Left ventricle myocardium inferior (tissue), 1 donor: Measurements from ENCODE around the gene DEFB112. TPM values are rescaled to one million over a fixed set of nuclear protein-coding genes. Genes with fewer than 3 reads are reported as not detected.

Experiments used
- DNase-seq: peaks from one replicate; pipeline ENCODE4 v3.0.0-alpha.2; 2020
- H3K27ac ChIP-seq: fragments of 200-600 bp; replicated peaks from 2 replicates; pipeline ENCODE4 v1.8.0; 2021
- H3K27me3 ChIP-seq: fragments of 200-600 bp; 2 replicates; pipeline ENCODE4 v1.8.0; 2021; ENCODE audit warnings: low read depth
- H3K36me3 ChIP-seq: fragments of 200-600 bp; 2 replicates; pipeline ENCODE4 v1.8.0; 2021
- H3K4me1 ChIP-seq: fragments of 200-600 bp; 2 replicates; pipeline ENCODE4 v1.8.0; 2021
- H3K4me3 ChIP-seq: fragments of 200-600 bp; 2 replicates; pipeline ENCODE4 v1.8.0; 2021; ENCODE audit warnings: mild to moderate bottlenecking, moderate library complexity
- H3K9me3 ChIP-seq: fragments of 200-600 bp; replicated peaks from 2 replicates; pipeline ENCODE4 v1.8.0; 2021
- CTCF ChIP-seq: fragments of 200-600 bp; IDR thresholded peaks from 2 replicates; pipeline ENCODE4 v1.8.0; 2021; ENCODE audit warnings: antibody characterized with exemption, mild to moderate bottlenecking, borderline replicate concordance
- intact Hi-C: fragments of 100-400 bp; cut with micrococcal nuclease; formaldehyde crosslinking; loops from one replicate; pipeline ENCODE4 v1.11.0; 2022
- long read RNA-seq: library from polyadenylated mRNA; unstranded; transcript quantifications from one replicate; pipeline ENCODE4 v2.0.0, GENCODE V29; 2021
- total RNA-seq: library from RNA; stranded (reverse); fragmentation: NEBNext Ultra II Directional; extraction: Animal tissue kit (Norgen Biotek cat#: 25700); gene quantifications from one replicate; pipeline ENCODE4 v1.2.1, GENCODE V29; 2021
- donor health status: DM: no; HTN: yes; CAD: no; lungs with severe emphysema.

DEFB112 gene, protein sequence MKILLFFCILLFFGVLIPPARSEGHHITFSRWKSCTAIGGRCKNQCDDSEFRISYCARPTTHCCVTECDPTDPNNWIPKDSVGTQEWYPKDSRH
- not detected for total RNA-seq
- long read RNA-seq: 0 reads

DNA sequence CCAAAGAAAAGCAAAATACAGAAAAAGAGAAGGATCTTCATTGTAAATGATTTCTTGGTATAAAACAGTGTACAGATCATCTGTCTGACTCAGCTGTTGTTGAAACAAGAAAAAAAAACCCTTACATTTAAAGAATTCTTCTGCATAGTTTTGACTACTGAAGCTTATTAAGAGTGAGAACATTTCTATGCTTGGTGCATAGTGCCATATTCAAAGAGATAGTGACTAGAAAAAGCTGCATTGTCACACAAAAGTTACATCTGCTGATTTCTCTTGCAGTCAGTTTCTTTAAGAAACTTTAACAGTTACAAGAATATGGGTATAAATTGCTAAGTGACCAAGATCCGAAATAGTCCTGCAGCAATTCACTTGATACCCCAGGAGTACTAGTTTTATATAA is at the start of gene DEFB112:
DEFB112 (minus strand) TSS at position 101 of the 400 bp plus-strand sequence; CDS start at position 41, 60 bp downstream.
- TF ChIP-seq CTCF: no peak
- H3K4me1 ChIP-seq: no peaks in the 10 kb centered on the region
- no peaks in the 10 kb centered on the region for H3K27me3 ChIP-seq
- no peaks in the 10 kb centered on the region for H3K9me3 ChIP-seq
- intact Hi-C loops: no loop called here
- H3K27ac ChIP-seq: no peak within 1 kb of the TSS
- H3K4me3 ChIP-seq: no peak within 1 kb of the TSS
- DNase-seq: no peak
- H3K36me3 ChIP-seq: no peaks in the 10 kb centered on the region

GRCh38 chr6:50098641-50098993 is 48.9 kb upstream of the DEFB112 start:
- no peak overlapping the region for H3K27ac ChIP-seq
- intact Hi-C loops: no loop called here
- no peaks in the 10 kb centered on the region for H3K9me3 ChIP-seq
- H3K27me3 ChIP-seq: no peaks in the 10 kb centered on the region
- H3K4me1 ChIP-seq: no peaks in the 10 kb centered on the region
- no peak for DNase-seq
- no peak overlapping the region for H3K4me3 ChIP-seq
- no peak for TF ChIP-seq CTCF
- no peaks in the 10 kb centered on the region for H3K36me3 ChIP-seq

DNA sequence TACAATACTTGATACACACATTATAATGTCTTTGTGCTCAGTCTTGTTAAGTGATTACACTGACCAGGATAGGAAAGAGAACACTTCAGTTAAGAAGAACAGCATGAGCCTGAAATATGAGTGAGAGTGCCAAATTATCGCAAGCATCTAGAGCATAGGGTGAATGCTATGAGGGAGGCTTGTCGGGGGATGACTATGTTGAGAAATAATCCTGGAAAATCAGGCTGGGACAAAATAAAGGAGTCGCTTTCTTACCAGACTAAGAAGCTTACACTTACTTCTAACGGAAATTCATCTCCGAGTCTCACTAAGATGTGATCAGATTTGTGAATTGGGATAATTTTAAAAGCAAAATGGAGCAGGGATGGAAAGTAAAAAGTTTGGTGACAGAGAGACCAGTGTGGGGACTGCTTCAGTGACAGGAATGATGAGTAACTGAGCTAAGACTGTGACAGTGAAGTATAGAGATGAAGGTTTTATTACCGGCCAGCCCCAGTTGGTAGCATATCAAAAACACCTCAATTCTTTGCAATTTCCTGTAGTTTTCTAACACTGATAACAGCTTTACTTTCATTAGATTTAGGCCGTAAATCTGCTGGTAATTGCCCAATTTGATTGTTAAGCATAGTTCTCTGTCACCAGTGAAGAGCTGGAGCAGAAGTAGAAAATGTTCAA is 48.4 kb upstream of the DEFB112 start:
- Histone ChIP-seq H3K9me3 (no peaks in the 10 kb centered on the region), H3K4me1 (no peaks in the 10 kb centered on the region), H3K27ac (no peak overlapping the region), H3K36me3 (no peaks in the 10 kb centered on the region), H3K4me3 (no peak overlapping the region), H3K27me3 (no peaks in the 10 kb centered on the region)
- no peak for DNase-seq
- no peak for TF ChIP-seq CTCF
- intact Hi-C loops: no loop called here

- Histone ChIP-seq H3K4me3 (no peak overlapping the region), H3K36me3 (no peaks in the 10 kb centered on the region), H3K4me1 (no peaks in the 10 kb centered on the region), H3K27ac (no peak overlapping the region), H3K27me3 (no peaks in the 10 kb centered on the region), H3K9me3 (no peaks in the 10 kb centered on the region)
- TF ChIP-seq CTCF: no peak
- intact Hi-C loops: no loop called here
- DNase-seq: no peak
These were observed 46.6 kb upstream of the DEFB112 start for GRCh38 chr6:50096296-50096695.

- no peak overlapping the region for H3K4me3 ChIP-seq
- no peak for DNase-seq
- H3K27ac ChIP-seq: no peak overlapping the region
- H3K36me3 ChIP-seq: no peaks in the 10 kb centered on the region
- H3K4me1 ChIP-seq: no peaks in the 10 kb centered on the region
- no peaks in the 10 kb centered on the region for H3K9me3 ChIP-seq
- intact Hi-C loops: no loop called here
- TF ChIP-seq CTCF: no peak
- H3K27me3 ChIP-seq: no peaks in the 10 kb centered on the region
These were observed 44.2 kb upstream of the DEFB112 start for GRCh38 chr6:50093938-50094272.
